Measurements from ENCODE around the gene WDTC1. TPM values are rescaled to one million over a fixed set of nuclear protein-coding genes. Genes with fewer than 3 reads are reported as not detected.

WDTC1 gene
- total and polyA plus RNA-seq, 2 of the 8 experiments (the other 6 are each of a cell fraction or from before 2014, with no cell fraction given): 7.5 to 18.7 TPM

- CTCF ChIA-PET (ENCODE audit: partially characterized antibody): no interaction called here
- no peak overlapping the region for H2BK12ac ChIP-seq (ENCODE audit: low read depth, low read length)
- peak overlapping the region; percentile 63 to 84 (median 67); a peak in 7 of 8 replicates for H3K4me3 ChIP-seq (ENCODE audit: extremely low read depth in 1 of 4, insufficient read depth in 2 of 4, low read depth in 3 of 4, low read length in 4 of 4)
- H3K56ac ChIP-seq (replicated peaks; ENCODE audit: insufficient read length, low read depth, low read length): no peak overlapping the region
- no peak overlapping the region for H2BK20ac ChIP-seq (ENCODE audit: low read length)
- peak overlapping the region; percentile 79 to 93 for H3K4me2 ChIP-seq (ENCODE audit: insufficient read depth in 1 of 2, low read depth in 2 of 2, low read length in 2 of 2)
- FAIRE-seq: no peak
- no peak overlapping the region for H2BK120ac ChIP-seq (replicated peaks; ENCODE audit: low read depth, low read length)
- H3K27ac ChIP-seq (ENCODE audit: low read depth, low read length): no peak overlapping the region
- 64% methylated on average over 9 of the region's 9 CpGs; no CpG with 5 or more reads in 1 of the 2 experiments for WGBS, 2 experiments (ENCODE audit: extremely low coverage in 1 of 2, insufficient coverage in 1 of 2, insufficient read length in 1 of 2, insufficient replicate concordance in 2 of 2, low coverage in 1 of 2, low lambda C conversion rate in 2 of 2, missing lambda C conversion rate in 1 of 2)
- H3K9ac ChIP-seq (replicated peaks in 1 of 4; ENCODE audit: extremely low read depth in 1 of 4, low read depth in 3 of 4, low read length in 3 of 4): no peak overlapping the region; a peak in 1 of 7 replicates
- H3K27me3 ChIP-seq (replicated peaks in 1 of 4; ENCODE audit: control insufficient read depth in 3 of 4, extremely low read depth in 1 of 4, insufficient read depth in 3 of 4, low read length in 3 of 4): peaks cover 0 to 3% (median 0%) of the 10 kb centered on the region in 4 experiments; a peak in 2 of 7 replicates
- DNase-seq (ENCODE audit: low read depth in 1 of 2, low spot score in 2 of 2): no peak
- POLR2A ChIA-PET (ENCODE audit: partially characterized antibody): interaction anchor here (1.1 to 2.4 kb wide), 4 partner anchors 14 to 222 kb away, joined by 3 to 10 read pairs (median 4); partner anchors contain the start of genes SLC9A1 and TENT5B
- no peak overlapping the region for H4K91ac ChIP-seq (replicated peaks; ENCODE audit: insufficient read length, low read length)
- H4K20me1 ChIP-seq (replicated peaks in 1 of 2; ENCODE audit: control insufficient read depth in 1 of 2, insufficient read depth in 2 of 2, low read length in 2 of 2): peaks cover 0 to 4% of the 10 kb centered on the region in 2 experiments
- H3K23me2 ChIP-seq (ENCODE audit: low read depth, low read length): peaks cover 11% of the 10 kb centered on the region
- peak overlapping the region; percentile 61; the same call in 1 of the 2 replicates for H2BK15ac ChIP-seq (ENCODE audit: low read length)
- peak overlapping the region; percentile 86 for H2AFZ ChIP-seq (ENCODE audit: low read length)
- no peak overlapping the region for H3K18ac ChIP-seq (ENCODE audit: extremely low read depth, low read length)
- H3K36me3 ChIP-seq (ENCODE audit: control insufficient read depth in 2 of 4, insufficient read depth in 4 of 4, low read length in 3 of 4): no peaks in the 10 kb centered on the region
- no peak overlapping the region for H3K4ac ChIP-seq (replicated peaks; ENCODE audit: insufficient read length, low read depth, low read length)
- H4K8ac ChIP-seq (ENCODE audit: extremely low read depth, insufficient read depth, low read length): peak overlapping the region; percentile 76; the same call in 1 of the 2 replicates
- H3K9me3 ChIP-seq (ENCODE audit: insufficient read depth in 2 of 2, low read depth in 1 of 2, low read length in 1 of 2): no peaks in the 10 kb centered on the region
- no peak overlapping the region for H2AK5ac ChIP-seq (ENCODE audit: low read depth, low read length)
- peaks cover 0 to 8% (median 6%) of the 10 kb centered on the region in 4 experiments; a peak in 5 of 7 replicates for H3K4me1 ChIP-seq (replicated peaks in 1 of 4; ENCODE audit: control insufficient read depth in 3 of 4, insufficient read depth in 4 of 4, low read length in 3 of 4)
- no peaks in the 10 kb centered on the region for H3K79me1 ChIP-seq (ENCODE audit: low read depth, low read length)
- H3K14ac ChIP-seq (ENCODE audit: insufficient read length): no peak overlapping the region
- H4K5ac ChIP-seq (ENCODE audit: insufficient read length, low read depth, low read length): no peak overlapping the region
- H3K79me2 ChIP-seq (ENCODE audit: control insufficient read depth in 1 of 2, insufficient read depth in 2 of 2, low read length in 2 of 2): 0 out of 4 replicates have a peak, but pooled peaks cover 0 to 3% of the 10 kb centered on the region in 2 experiments
- H3K23ac ChIP-seq (ENCODE audit: insufficient read length): no peak overlapping the region
- no peak overlapping the region for H2BK5ac ChIP-seq (ENCODE audit: low read depth, low read length)
- no peak for TF ChIP-seq EZH2 (IDR thresholded peaks at IDR 0.05; ENCODE audit: low read depth, low read length, severe bottlenecking)
Observed at GRCh38 chr1:27233667-27234048, 774 bp upstream of the WDTC1 start.
